ENCODE results near the gene PRMT1. TPM values are rescaled to one million over a fixed set of nuclear protein-coding genes. Genes with fewer than 3 reads are reported as not detected.

PRMT1 gene
- total RNA-seq, 2 experiments from 2014 or later, result 384 to 448 TPM

GRCh38 chr19:49690656-49691242 lies 13.7 kb downstream of the PRMT1 start, which contains the start of gene CPT1C:
Gene CPT1C, plus strand, starts transcription at chr19:49691116. Its CDS starts 1,137 bp downstream, at chr19:49692253.
- intact Hi-C loops (cut with DNase I, micrococcal nuclease), result no loop called here
- Mint-ChIP-seq H3K27ac (peak within 1 kb of the TSS; percentile 51), H3K9me3 (ENCODE audit: low read depth) (no peaks in the 10 kb centered on the region), H3K27me3 (peaks cover 16% of the 10 kb centered on the region), H3K4me1 (peaks cover 23% of the 10 kb centered on the region), H3K36me3 (ENCODE audit: low read depth) (peaks cover 19% of the 10 kb centered on the region), H3K4me3 (peak within 1 kb of the TSS; percentile 62)
- DNase-seq (peak; percentile 77), ATAC-seq (peak; percentile 72)
- ChIA-PET CTCF (interaction anchor here (0.6 to 2.8 kb wide), 8 partner anchors 9 to 1223 kb away, joined by 3 to 10 read pairs (median 3); partner anchors contain the start of genes PRMT1 and RCN3), POLR2A (no interaction called here)

- CTCF ChIA-PET, result interaction anchor here (0.6 to 2.8 kb wide), 9 partner anchors 8 to 1224 kb away, joined by 3 to 10 read pairs (median 3); partner anchors contain the start of genes PRMT1 and RCN3
- Mint-ChIP-seq H3K27me3 (peaks cover 16% of the 10 kb centered on the region), H3K9me3 (ENCODE audit: low read depth) (no peaks in the 10 kb centered on the region), H3K4me1 (peaks cover 23% of the 10 kb centered on the region), H3K4me3 (peak overlapping the region; percentile 62), H3K36me3 (ENCODE audit: low read depth) (peaks cover 18% of the 10 kb centered on the region), H3K27ac (peak overlapping the region; percentile 51)
- peak; percentile 42 for ATAC-seq
- POLR2A ChIA-PET, result interaction anchor here (0.7 kb wide), 1 partner anchor 296 kb away, joined by 3 read pairs; no protein-coding TSS in a partner anchor
- intact Hi-C loops (cut with DNase I, micrococcal nuclease), result no loop called here
- DNase-seq, result peak; percentile 62
These were observed 14.4 kb downstream of the PRMT1 start for GRCh38 chr19:49691243-49692146.

DNA sequence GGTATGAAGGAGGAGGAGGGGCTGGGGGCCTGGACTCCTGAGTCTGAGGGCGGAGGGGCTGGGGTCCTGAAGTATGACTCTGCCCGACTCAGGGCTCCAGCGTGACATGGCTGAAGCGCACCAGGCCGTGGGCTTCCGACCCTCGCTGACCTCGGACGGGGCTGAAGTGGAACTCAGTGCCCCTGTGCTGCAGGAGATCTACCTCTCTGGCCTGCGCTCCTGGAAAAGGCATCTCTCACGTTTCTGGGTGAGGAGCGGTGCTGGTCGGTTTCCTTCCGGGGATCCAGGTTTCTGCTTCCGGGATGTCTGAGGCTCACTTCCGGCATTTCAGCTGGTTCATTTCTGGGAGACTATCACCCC lies 15.1 kb downstream of the PRMT1 start:
- peaks cover 14% of the 10 kb centered on the region for H3K36me3 Mint-ChIP-seq (ENCODE audit: low read depth)
- H3K9me3 Mint-ChIP-seq (ENCODE audit: low read depth), result no peaks in the 10 kb centered on the region
- DNase-seq (no peak), ATAC-seq (no peak)
- no peak overlapping the region for H3K4me3 Mint-ChIP-seq
- CTCF ChIA-PET, result interaction anchor here (0.6 to 1.4 kb wide), 4 partner anchors 14 to 193 kb away, joined by 3 to 5 read pairs (median 3); no protein-coding TSS in a partner anchor
- H3K27me3 Mint-ChIP-seq, result peaks cover 16% of the 10 kb centered on the region
- peaks cover 23% of the 10 kb centered on the region for H3K4me1 Mint-ChIP-seq
- no peak overlapping the region for H3K27ac Mint-ChIP-seq
- POLR2A ChIA-PET, result no interaction called here
- intact Hi-C loops (cut with DNase I, micrococcal nuclease), result no loop called here

DNA sequence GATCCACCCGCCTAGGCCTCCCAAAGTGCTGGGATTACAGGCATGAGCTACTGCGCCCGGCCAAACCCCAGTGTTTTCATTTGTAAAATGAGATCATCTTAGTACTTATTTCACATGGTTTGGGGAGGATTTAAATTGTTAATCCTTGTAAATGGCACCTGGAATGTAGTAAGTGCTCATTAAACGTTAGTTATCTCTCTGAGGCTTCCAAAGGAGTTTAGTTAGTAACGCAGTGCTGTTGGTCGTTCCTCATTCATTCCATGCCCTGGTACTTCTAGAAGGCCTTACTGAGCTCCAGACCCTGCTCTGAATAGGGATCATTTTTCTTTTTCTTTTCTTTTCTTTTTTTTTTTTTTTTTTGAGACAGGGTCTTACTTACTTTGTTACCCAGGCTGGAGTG lies 19.0 kb downstream of the PRMT1 start:
- no peaks in the 10 kb centered on the region for H3K9me3 Mint-ChIP-seq (ENCODE audit: low read depth)
- ChIA-PET CTCF (interaction anchor here (0.6 to 1.0 kb wide), 5 partner anchors 15 to 1215 kb away, joined by 3 to 8 read pairs (median 3); no protein-coding TSS in a partner anchor), POLR2A (no interaction called here)
- peaks cover 12% of the 10 kb centered on the region for H3K27me3 Mint-ChIP-seq
- H3K4me3 Mint-ChIP-seq, result no peak overlapping the region
- H3K27ac Mint-ChIP-seq, result no peak overlapping the region
- ATAC-seq, result no peak
- no peak for DNase-seq
- intact Hi-C loops (cut with DNase I, micrococcal nuclease), result no loop called here
- H3K4me1 Mint-ChIP-seq, result peaks cover 6% of the 10 kb centered on the region
- H3K36me3 Mint-ChIP-seq (ENCODE audit: low read depth), result no peaks in the 10 kb centered on the region

DNA sequence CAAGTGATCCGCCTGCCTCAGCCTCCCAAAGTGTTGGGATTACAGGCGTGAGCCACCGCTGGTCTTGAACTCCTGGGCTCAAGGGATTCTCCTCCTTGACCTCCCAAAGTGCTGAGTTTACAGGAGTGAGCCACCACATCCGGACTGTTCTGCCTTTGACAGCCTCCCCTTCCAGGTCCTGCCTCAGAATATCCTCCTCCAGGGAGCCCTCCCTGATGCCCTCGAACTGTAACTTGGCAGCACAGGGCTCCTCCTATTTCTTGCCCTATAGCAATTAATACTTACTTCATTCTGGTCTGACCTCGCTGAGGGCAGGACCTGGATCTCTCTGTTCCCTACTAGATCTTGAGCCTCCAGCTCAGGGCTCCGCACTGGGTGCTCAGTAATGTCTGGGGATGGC lies 19.8 kb downstream of the PRMT1 start:
- ATAC-seq, result no peak
- CTCF ChIA-PET, result interaction anchor here (0.6 to 1.0 kb wide), 2 partner anchors 21 to 48 kb away, joined by 3 to 8 read pairs; no protein-coding TSS in a partner anchor
- intact Hi-C loops (cut with DNase I, micrococcal nuclease), result no loop called here
- no peak overlapping the region for H3K27ac Mint-ChIP-seq
- DNase-seq, result no peak
- H3K27me3 Mint-ChIP-seq, result peaks cover 12% of the 10 kb centered on the region
- H3K4me3 Mint-ChIP-seq, result no peak overlapping the region
- H3K4me1 Mint-ChIP-seq, result no peaks in the 10 kb centered on the region
- H3K9me3 Mint-ChIP-seq (ENCODE audit: low read depth), result no peaks in the 10 kb centered on the region
- POLR2A ChIA-PET, result no interaction called here
- no peaks in the 10 kb centered on the region for H3K36me3 Mint-ChIP-seq (ENCODE audit: low read depth)

DNA sequence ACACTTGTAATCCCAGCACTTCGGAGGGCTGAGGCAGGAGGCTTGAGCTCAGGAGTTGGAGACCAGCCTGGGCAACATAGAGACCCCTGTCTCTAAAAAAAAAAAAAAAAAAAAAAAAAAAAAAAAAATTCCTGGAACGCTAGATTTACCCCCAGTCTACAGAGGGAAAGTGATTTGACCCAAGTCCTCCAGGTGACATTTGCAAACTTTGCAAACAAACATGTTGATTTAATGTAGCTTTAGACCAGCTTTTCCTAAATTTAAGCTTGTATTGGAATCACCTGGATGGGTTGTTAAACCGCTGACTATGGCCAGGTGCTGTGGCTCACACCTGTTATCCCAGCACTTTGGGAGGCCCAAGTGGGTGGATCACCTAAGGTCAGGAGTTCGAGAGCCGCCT lies 22.3 kb downstream of the PRMT1 start:
- intact Hi-C loops (cut with DNase I, micrococcal nuclease), result no loop called here
- ATAC-seq (no peak), DNase-seq (no peak)
- H3K27me3 Mint-ChIP-seq, result peaks cover 5% of the 10 kb centered on the region
- ChIA-PET POLR2A (interaction anchor here (0.6 kb wide), 1 partner anchor 166 kb away, joined by 3 read pairs; no protein-coding TSS in a partner anchor), CTCF (interaction anchor here (0.6 to 1.5 kb wide), 5 partner anchors 8 to 1084 kb away, joined by 3 to 9 read pairs (median 3); partner anchors contain the start of gene CPT1C)
- no peak overlapping the region for H3K4me3 Mint-ChIP-seq
- H3K27ac Mint-ChIP-seq, result no peak overlapping the region
- no peaks in the 10 kb centered on the region for H3K9me3 Mint-ChIP-seq (ENCODE audit: low read depth)
- H3K36me3 Mint-ChIP-seq (ENCODE audit: low read depth), result no peaks in the 10 kb centered on the region
- H3K4me1 Mint-ChIP-seq, result no peaks in the 10 kb centered on the region

DNA sequence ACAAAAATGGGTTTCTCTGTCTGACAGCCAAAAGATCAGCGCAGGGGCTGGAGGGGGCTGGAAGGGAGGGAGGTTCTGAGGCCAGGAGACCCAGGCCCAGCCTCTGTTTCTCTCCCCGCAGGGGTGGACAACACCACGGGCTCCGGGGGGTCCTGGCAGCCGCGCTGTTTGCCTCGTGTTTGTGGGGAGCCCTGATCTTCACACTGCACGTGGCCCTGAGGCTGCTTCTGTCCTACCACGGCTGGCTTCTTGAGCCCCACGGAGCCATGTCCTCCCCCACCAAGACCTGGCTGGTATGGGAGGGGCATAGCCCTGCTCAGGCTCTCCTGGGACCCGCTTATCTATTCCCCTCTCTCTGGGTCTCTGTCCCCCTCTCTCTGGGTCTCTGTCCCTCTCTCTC lies 23.5 kb downstream of the PRMT1 start:
- CTCF ChIA-PET, result interaction anchor here (0.5 to 1.2 kb wide), 3 partner anchors 9 to 1255 kb away, joined by 3 read pairs; no protein-coding TSS in a partner anchor
- Mint-ChIP-seq H3K4me3 (no peak overlapping the region), H3K27ac (no peak overlapping the region), H3K27me3 (peaks cover 5% of the 10 kb centered on the region), H3K4me1 (no peaks in the 10 kb centered on the region), H3K9me3 (ENCODE audit: low read depth) (no peaks in the 10 kb centered on the region), H3K36me3 (ENCODE audit: low read depth) (no peaks in the 10 kb centered on the region)
- POLR2A ChIA-PET, result no interaction called here
- DNase-seq (no peak), ATAC-seq (peak; percentile 49)
- intact Hi-C loops (cut with DNase I, micrococcal nuclease), result no loop called here

DNA sequence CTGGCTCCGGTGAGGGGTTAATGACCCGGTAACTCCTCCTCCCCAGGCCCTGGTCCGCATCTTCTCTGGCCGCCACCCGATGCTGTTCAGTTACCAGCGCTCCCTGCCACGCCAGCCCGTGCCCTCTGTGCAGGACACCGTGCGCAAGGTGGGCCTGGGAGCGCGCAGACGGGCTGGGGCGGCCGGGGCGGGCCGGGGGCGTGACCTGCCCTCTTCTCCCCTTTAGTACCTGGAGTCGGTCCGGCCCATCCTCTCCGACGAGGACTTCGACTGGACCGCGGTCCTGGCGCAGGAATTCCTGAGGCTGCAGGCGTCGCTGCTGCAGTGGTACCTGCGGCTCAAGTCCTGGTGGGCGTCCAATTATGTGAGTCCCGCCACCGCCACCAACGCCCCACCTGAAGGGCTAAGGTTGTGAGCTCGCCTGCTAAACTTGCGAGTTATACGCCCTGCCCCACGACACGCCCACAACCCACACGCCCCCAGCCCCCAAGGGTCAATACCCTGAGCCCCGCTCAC lies 24.3 kb downstream of the PRMT1 start:
- Mint-ChIP-seq H3K27me3 (peaks cover 5% of the 10 kb centered on the region), H3K27ac (no peak overlapping the region), H3K9me3 (ENCODE audit: low read depth) (no peaks in the 10 kb centered on the region), H3K36me3 (ENCODE audit: low read depth) (no peaks in the 10 kb centered on the region), H3K4me3 (no peak overlapping the region), H3K4me1 (no peaks in the 10 kb centered on the region)
- intact Hi-C loops (cut with DNase I, micrococcal nuclease), result no loop called here
- ChIA-PET CTCF (no interaction called here), POLR2A (no interaction called here)
- peak; percentile 47 for ATAC-seq
- no peak for DNase-seq

- Mint-ChIP-seq H3K4me1 (no peaks in the 10 kb centered on the region), H3K27me3 (peaks cover 5% of the 10 kb centered on the region), H3K9me3 (ENCODE audit: low read depth) (no peaks in the 10 kb centered on the region), H3K27ac (no peak overlapping the region), H3K4me3 (no peak overlapping the region), H3K36me3 (ENCODE audit: low read depth) (no peaks in the 10 kb centered on the region)
- intact Hi-C loops (cut with DNase I, micrococcal nuclease), result no loop called here
- ATAC-seq (no peak), DNase-seq (no peak)
- ChIA-PET CTCF (no interaction called here), POLR2A (no interaction called here)
These were observed 28.0 kb downstream of the PRMT1 start for GRCh38 chr19:49704888-49705642.

GRCh38 chr19:49705919-49706318 lies 28.8 kb downstream of the PRMT1 start:
- Mint-ChIP-seq H3K4me3 (no peak overlapping the region), H3K4me1 (no peaks in the 10 kb centered on the region), H3K36me3 (ENCODE audit: low read depth) (no peaks in the 10 kb centered on the region), H3K9me3 (ENCODE audit: low read depth) (no peaks in the 10 kb centered on the region), H3K27ac (no peak overlapping the region), H3K27me3 (peaks cover 3% of the 10 kb centered on the region)
- no peak for DNase-seq
- ChIA-PET POLR2A (no interaction called here), CTCF (no interaction called here)
- ATAC-seq, result no peak
- intact Hi-C loops (cut with DNase I, micrococcal nuclease), result no loop called here

DNA sequence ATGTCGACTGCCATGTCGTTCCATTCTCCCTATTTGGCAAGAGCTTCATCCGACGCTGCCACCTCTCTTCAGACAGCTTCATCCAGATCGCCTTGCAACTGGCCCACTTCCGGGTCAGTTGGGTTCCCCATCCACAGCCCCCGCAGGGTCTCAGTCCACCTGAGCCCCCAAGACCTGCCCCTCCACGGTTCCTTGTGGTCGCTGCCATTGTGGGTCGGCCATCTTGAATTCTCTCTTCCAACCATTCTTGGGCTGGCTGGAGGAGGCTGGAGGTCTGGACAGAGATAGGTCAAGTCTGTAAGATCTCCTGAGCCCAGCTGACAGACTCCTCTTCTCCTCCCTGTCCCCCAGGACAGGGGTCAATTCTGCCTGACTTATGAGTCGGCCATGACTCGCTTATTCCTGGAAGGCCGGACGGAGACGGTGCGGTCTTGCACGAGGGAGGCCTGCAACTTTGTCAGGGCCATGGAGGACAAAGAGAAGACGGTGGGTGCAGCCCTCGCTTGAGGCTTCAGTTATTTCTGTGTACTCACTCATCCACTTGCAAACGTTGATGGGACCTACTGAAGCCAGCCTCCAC lies 33.4 kb downstream of the PRMT1 start:
- DNase-seq (no peak), ATAC-seq (no peak)
- no peaks in the 10 kb centered on the region for H3K4me1 Mint-ChIP-seq
- H3K4me3 Mint-ChIP-seq, result no peak overlapping the region
- intact Hi-C loops (cut with DNase I, micrococcal nuclease), result no loop called here
- no peaks in the 10 kb centered on the region for H3K27me3 Mint-ChIP-seq
- no peak overlapping the region for H3K27ac Mint-ChIP-seq
- ChIA-PET CTCF (no interaction called here), POLR2A (no interaction called here)
- no peaks in the 10 kb centered on the region for H3K36me3 Mint-ChIP-seq (ENCODE audit: low read depth)
- no peaks in the 10 kb centered on the region for H3K9me3 Mint-ChIP-seq (ENCODE audit: low read depth)

Data from activated CD4-positive, alpha-beta T cell treated with anti-CD3 and anti-CD28 coated beads for 36 hours (primary cell).